GM23338 (cell line): ENCODE data around the gene SNAP25. TPM values are rescaled to one million over a fixed set of nuclear protein-coding genes. Genes with fewer than 3 reads are reported as not detected.

Experiments used
- ATAC-seq: fragments of 200-7000 bp; cut with Tn5 transposase; 3 replicates; pipeline ENCODE4 v1.9.1; 2020
- DNase-seq: peaks from one replicate; pipeline ENCODE4 v3.0.0-alpha.2; 2015; ENCODE audit warnings: low spot score
- H2AFZ ChIP-seq: fragments of 200-600 bp; sonication (generic); 2 replicates; pipeline ENCODE4 v1.8.0; 2016; ENCODE audit warnings: antibody characterized with exemption, mild to moderate bottlenecking, moderate library complexity
- H3F3A ChIP-seq: fragments of 200-600 bp; sonication (generic); replicated peaks from 2 replicates; pipeline ENCODE4 v1.8.0; 2017; ENCODE audit warnings: antibody characterized with exemption, mixed run types, low read depth
- H3K27ac ChIP-seq: fragments of 200-600 bp; sonication (generic); 2 replicates; pipeline ENCODE4 v1.6.1; 2016; ENCODE audit warnings: low read depth
- H3K27me3 ChIP-seq: fragments of 200-600 bp; sonication (generic); 2 replicates; pipeline ENCODE4 v1.8.0; 2016; ENCODE audit warnings: mild to moderate bottlenecking, mixed run types, moderate library complexity; ENCODE audit not compliant: insufficient read depth
- H3K36me3 ChIP-seq: fragments of 200-600 bp; sonication (generic); 2 replicates; pipeline ENCODE4 v1.8.0; 2016; ENCODE audit warnings: mild to moderate bottlenecking; ENCODE audit not compliant: insufficient read depth
- H3K4me1 ChIP-seq: fragments of 200-600 bp; sonication (generic); 2 replicates; pipeline ENCODE4 v1.8.0; 2016; ENCODE audit warnings: mild to moderate bottlenecking, moderate library complexity; ENCODE audit not compliant: insufficient read depth
- H3K4me2 ChIP-seq: fragments of 200-600 bp; sonication (generic); 2 replicates; pipeline ENCODE4 v1.7.1; 2017; ENCODE audit warnings: mixed run types
- H3K4me3 ChIP-seq: fragments of 200-600 bp; sonication (generic); 2 replicates; pipeline ENCODE4 v1.6.1; 2016; ENCODE audit warnings: mixed run types
- H3K79me2 ChIP-seq: fragments of 200-600 bp; sonication (generic); replicated peaks from 2 replicates; pipeline ENCODE4 v1.8.0; 2017; ENCODE audit warnings: mild to moderate bottlenecking; ENCODE audit not compliant: insufficient read depth
- H3K9me2 ChIP-seq: fragments of 200-600 bp; sonication (generic); 2 replicates; pipeline ENCODE4 v1.8.0; 2017; ENCODE audit not compliant: insufficient read depth
- H4K20me1 ChIP-seq: fragments of 200-600 bp; sonication (generic); replicated peaks from 2 replicates; pipeline ENCODE4 v1.8.0; 2017; ENCODE audit warnings: mild to moderate bottlenecking; ENCODE audit not compliant: insufficient read depth
- H3K27ac Mint-ChIP-seq: 2 replicates; pipeline ENCODE4 v1.8.0; 2020; ENCODE audit warnings: inconsistent platforms, mild to moderate bottlenecking, moderate library complexity, mixed read lengths
- H3K27me3 Mint-ChIP-seq: 3 replicates; pipeline ENCODE4 v1.8.0; 2022; ENCODE audit warnings: low read depth, mild to moderate bottlenecking, moderate library complexity, mixed read lengths, inconsistent platforms; ENCODE audit not compliant: insufficient read depth, poor library complexity
- H3K36me3 Mint-ChIP-seq: 3 replicates; pipeline ENCODE4 v1.8.0; 2021; ENCODE audit warnings: low read depth, mild to moderate bottlenecking, inconsistent platforms, moderate library complexity, mixed read lengths
- H3K4me1 Mint-ChIP-seq: 3 replicates; pipeline ENCODE4 v1.8.0; 2020; ENCODE audit warnings: mild to moderate bottlenecking, inconsistent platforms, mixed read lengths
- H3K4me3 Mint-ChIP-seq: 3 replicates; pipeline ENCODE4 v1.8.0; 2021; ENCODE audit warnings: moderate library complexity, mild to moderate bottlenecking, inconsistent platforms, mixed read lengths
- H3K9me3 Mint-ChIP-seq: 3 replicates; pipeline ENCODE4 v1.8.0; 2020; ENCODE audit warnings: moderate library complexity, mild to moderate bottlenecking, inconsistent platforms, mixed read lengths
- NANOG ChIP-seq: IDR thresholded peaks from 2 replicates; pipeline ENCODE4 v1.6.1; 2016; ENCODE audit warnings: antibody characterized with exemption, borderline replicate concordance
- polyA plus RNA-seq: library from polyadenylated mRNA; unstranded; fragments of >200 nt; fragmentation: Nextera tagmentation; extraction: Ambion mirVana; gene quantifications from 2 replicates; pipeline ENCODE4 v1.2.1, GENCODE V29; 2016
- total RNA-seq: library from RNA; depleted of rRNA; stranded (reverse); fragments of >200 nt; shearing (Covaris generic); gene quantifications from 2 replicates; pipeline ENCODE4 v1.2.3, GENCODE V29; 2014
- TF ChIP-seq, protein P1 (sequence below): fragments of 250-450 bp; sonication (Bioruptor Pico); IDR thresholded peaks from 2 replicates; pipeline ENCODE4 v1.5.0; 2020; ENCODE audit warnings: mild to moderate bottlenecking, moderate library complexity
- TF ChIP-seq, protein P2 (sequence below): IDR thresholded peaks from 2 replicates; pipeline ENCODE4 v1.6.1; 2016; ENCODE audit warnings: antibody characterized with exemption
- TF ChIP-seq, protein P3 (sequence below), 2 experiments: fragments of 200-600 bp in 1 of 2; sonication (generic) in 1 of 2; conservative IDR thresholded peaks; 2 replicates each; pipeline versions ENCODE4 v1.5.1 to v1.6.1; 2016 to 2017; ENCODE audit warnings: antibody characterized with exemption in 2 of 2, low read depth in 2 of 2, mild to moderate bottlenecking in 2 of 2, moderate library complexity in 1 of 2
- TF ChIP-seq, protein P4 (sequence below): IDR thresholded peaks from one replicate; pipeline ENCODE4 v1.6.1; 2018; ENCODE audit warnings: antibody characterized with exemption; ENCODE audit not compliant: unreplicated experiment

Gene SNAP25
- total and polyA plus RNA-seq, 2 experiments from 2014 or later = 0.82 to 1.3 TPM

DNA sequence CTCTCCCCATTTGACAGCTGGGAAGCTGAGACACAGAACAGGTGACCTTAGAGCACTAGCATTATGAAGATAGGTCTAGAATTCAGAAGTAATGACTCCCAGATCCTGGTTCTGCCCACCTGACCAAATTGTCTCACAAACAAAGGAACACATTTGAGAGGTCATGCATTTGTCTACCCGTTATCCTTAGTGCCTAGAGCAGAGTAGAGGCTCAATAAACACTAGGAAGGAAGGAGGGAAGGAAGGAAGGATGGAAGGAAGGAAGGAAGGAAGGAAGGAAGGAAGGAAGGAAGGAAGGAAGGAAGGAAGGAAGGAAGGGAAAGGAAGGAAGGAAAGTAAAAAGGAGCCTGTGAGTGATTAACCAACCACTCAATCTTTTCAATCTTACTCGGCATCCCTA lies 63.3 kb downstream of the SNAP25 start:
- Histone ChIP-seq H2AFZ (no peak overlapping the region), H3K36me3 (no peaks in the 10 kb centered on the region), H3K9me2 (no peaks in the 10 kb centered on the region; the same call in 1 of the 2 replicates), H3F3A (0 out of 2 replicates have a peak, but pooled peaks cover 3% of the 10 kb centered on the region), H3K79me2 (no peaks in the 10 kb centered on the region), H3K27me3 (no peaks in the 10 kb centered on the region), H3K27ac (no peak overlapping the region), H3K4me2 (no peak overlapping the region), H4K20me1 (no peaks in the 10 kb centered on the region), H3K4me1 (peaks cover 55% of the 10 kb centered on the region), H3K4me3 (no peak overlapping the region)
- H3K4me3 Mint-ChIP-seq = no peak overlapping the region
- no peaks in the 10 kb centered on the region; the same call in 2 of the 3 replicates for H3K9me3 Mint-ChIP-seq
- no peak for ATAC-seq
- TF ChIP-seq, protein P1, sequence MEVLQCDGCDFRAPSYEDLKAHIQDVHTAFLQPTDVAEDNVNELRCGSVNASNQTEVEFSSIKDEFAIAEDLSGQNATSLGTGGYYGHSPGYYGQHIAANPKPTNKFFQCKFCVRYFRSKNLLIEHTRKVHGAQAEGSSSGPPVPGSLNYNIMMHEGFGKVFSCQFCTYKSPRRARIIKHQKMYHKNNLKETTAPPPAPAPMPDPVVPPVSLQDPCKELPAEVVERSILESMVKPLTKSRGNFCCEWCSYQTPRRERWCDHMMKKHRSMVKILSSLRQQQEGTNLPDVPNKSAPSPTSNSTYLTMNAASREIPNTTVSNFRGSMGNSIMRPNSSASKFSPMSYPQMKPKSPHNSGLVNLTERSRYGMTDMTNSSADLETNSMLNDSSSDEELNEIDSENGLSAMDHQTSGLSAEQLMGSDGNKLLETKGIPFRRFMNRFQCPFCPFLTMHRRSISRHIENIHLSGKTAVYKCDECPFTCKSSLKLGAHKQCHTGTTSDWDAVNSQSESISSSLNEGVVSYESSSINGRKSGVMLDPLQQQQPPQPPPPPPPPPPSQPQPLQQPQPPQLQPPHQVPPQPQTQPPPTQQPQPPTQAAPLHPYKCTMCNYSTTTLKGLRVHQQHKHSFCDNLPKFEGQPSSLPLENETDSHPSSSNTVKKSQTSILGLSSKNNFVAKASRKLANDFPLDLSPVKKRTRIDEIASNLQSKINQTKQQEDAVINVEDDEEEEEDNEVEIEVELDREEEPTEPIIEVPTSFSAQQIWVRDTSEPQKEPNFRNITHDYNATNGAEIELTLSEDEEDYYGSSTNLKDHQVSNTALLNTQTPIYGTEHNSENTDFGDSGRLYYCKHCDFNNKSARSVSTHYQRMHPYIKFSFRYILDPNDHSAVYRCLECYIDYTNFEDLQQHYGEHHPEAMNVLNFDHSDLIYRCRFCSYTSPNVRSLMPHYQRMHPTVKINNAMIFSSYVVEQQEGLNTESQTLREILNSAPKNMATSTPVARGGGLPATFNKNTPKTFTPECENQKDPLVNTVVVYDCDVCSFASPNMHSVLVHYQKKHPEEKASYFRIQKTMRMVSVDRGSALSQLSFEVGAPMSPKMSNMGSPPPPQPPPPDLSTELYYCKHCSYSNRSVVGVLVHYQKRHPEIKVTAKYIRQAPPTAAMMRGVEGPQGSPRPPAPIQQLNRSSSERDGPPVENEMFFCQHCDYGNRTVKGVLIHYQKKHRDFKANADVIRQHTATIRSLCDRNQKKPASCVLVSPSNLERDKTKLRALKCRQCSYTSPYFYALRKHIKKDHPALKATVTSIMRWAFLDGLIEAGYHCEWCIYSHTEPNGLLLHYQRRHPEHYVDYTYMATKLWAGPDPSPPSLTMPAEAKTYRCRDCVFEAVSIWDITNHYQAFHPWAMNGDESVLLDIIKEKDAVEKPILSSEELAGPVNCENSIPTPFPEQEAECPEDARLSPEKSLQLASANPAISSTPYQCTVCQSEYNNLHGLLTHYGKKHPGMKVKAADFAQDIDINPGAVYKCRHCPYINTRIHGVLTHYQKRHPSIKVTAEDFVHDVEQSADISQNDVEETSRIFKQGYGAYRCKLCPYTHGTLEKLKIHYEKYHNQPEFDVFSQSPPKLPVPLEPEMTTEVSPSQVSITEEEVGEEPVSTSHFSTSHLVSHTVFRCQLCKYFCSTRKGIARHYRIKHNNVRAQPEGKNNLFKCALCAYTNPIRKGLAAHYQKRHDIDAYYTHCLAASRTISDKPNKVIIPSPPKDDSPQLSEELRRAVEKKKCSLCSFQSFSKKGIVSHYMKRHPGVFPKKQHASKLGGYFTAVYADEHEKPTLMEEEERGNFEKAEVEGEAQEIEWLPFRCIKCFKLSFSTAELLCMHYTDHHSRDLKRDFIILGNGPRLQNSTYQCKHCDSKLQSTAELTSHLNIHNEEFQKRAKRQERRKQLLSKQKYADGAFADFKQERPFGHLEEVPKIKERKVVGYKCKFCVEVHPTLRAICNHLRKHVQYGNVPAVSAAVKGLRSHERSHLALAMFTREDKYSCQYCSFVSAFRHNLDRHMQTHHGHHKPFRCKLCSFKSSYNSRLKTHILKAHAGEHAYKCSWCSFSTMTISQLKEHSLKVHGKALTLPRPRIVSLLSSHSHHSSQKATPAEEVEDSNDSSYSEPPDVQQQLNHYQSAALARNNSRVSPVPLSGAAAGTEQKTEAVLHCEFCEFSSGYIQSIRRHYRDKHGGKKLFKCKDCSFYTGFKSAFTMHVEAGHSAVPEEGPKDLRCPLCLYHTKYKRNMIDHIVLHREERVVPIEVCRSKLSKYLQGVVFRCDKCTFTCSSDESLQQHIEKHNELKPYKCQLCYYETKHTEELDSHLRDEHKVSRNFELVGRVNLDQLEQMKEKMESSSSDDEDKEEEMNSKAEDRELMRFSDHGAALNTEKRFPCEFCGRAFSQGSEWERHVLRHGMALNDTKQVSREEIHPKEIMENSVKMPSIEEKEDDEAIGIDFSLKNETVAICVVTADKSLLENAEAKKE = no peak
- TF ChIP-seq NANOG = no peak
- TF ChIP-seq, protein P2, sequence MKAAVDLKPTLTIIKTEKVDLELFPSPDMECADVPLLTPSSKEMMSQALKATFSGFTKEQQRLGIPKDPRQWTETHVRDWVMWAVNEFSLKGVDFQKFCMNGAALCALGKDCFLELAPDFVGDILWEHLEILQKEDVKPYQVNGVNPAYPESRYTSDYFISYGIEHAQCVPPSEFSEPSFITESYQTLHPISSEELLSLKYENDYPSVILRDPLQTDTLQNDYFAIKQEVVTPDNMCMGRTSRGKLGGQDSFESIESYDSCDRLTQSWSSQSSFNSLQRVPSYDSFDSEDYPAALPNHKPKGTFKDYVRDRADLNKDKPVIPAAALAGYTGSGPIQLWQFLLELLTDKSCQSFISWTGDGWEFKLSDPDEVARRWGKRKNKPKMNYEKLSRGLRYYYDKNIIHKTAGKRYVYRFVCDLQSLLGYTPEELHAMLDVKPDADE = no peak
- TF ChIP-seq, protein P3, sequence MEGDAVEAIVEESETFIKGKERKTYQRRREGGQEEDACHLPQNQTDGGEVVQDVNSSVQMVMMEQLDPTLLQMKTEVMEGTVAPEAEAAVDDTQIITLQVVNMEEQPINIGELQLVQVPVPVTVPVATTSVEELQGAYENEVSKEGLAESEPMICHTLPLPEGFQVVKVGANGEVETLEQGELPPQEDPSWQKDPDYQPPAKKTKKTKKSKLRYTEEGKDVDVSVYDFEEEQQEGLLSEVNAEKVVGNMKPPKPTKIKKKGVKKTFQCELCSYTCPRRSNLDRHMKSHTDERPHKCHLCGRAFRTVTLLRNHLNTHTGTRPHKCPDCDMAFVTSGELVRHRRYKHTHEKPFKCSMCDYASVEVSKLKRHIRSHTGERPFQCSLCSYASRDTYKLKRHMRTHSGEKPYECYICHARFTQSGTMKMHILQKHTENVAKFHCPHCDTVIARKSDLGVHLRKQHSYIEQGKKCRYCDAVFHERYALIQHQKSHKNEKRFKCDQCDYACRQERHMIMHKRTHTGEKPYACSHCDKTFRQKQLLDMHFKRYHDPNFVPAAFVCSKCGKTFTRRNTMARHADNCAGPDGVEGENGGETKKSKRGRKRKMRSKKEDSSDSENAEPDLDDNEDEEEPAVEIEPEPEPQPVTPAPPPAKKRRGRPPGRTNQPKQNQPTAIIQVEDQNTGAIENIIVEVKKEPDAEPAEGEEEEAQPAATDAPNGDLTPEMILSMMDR (conservative IDR thresholded peaks at IDR 0.05; ENCODE audit: low read depth in 2 of 2) = no peak
- TF ChIP-seq, protein P4, sequence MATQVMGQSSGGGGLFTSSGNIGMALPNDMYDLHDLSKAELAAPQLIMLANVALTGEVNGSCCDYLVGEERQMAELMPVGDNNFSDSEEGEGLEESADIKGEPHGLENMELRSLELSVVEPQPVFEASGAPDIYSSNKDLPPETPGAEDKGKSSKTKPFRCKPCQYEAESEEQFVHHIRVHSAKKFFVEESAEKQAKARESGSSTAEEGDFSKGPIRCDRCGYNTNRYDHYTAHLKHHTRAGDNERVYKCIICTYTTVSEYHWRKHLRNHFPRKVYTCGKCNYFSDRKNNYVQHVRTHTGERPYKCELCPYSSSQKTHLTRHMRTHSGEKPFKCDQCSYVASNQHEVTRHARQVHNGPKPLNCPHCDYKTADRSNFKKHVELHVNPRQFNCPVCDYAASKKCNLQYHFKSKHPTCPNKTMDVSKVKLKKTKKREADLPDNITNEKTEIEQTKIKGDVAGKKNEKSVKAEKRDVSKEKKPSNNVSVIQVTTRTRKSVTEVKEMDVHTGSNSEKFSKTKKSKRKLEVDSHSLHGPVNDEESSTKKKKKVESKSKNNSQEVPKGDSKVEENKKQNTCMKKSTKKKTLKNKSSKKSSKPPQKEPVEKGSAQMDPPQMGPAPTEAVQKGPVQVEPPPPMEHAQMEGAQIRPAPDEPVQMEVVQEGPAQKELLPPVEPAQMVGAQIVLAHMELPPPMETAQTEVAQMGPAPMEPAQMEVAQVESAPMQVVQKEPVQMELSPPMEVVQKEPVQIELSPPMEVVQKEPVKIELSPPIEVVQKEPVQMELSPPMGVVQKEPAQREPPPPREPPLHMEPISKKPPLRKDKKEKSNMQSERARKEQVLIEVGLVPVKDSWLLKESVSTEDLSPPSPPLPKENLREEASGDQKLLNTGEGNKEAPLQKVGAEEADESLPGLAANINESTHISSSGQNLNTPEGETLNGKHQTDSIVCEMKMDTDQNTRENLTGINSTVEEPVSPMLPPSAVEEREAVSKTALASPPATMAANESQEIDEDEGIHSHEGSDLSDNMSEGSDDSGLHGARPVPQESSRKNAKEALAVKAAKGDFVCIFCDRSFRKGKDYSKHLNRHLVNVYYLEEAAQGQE = no peak
- no peak overlapping the region for H3K27ac Mint-ChIP-seq
- no peaks in the 10 kb centered on the region for H3K36me3 Mint-ChIP-seq
- H3K27me3 Mint-ChIP-seq = peaks cover 5% of the 10 kb centered on the region
- no peak for DNase-seq
- peaks cover 53% of the 10 kb centered on the region for H3K4me1 Mint-ChIP-seq
